ENCODE data around the gene CD19. TPM values are rescaled to one million over a fixed set of nuclear protein-coding genes. Genes with fewer than 3 reads are reported as not detected.
A peak's percentile ranks its signal among the peaks of the same experiment; 100 is the strongest.
"Not testable (repeated sequence)": the region's sequence is repeated elsewhere in the genome, so short reads cannot be mapped to it uniquely, and the experiment has no call there.

The CD19 gene
- total RNA-seq, 3 donors from 2014 or later = 1.1 to 8.5 (median 1.5) TPM

DNA sequence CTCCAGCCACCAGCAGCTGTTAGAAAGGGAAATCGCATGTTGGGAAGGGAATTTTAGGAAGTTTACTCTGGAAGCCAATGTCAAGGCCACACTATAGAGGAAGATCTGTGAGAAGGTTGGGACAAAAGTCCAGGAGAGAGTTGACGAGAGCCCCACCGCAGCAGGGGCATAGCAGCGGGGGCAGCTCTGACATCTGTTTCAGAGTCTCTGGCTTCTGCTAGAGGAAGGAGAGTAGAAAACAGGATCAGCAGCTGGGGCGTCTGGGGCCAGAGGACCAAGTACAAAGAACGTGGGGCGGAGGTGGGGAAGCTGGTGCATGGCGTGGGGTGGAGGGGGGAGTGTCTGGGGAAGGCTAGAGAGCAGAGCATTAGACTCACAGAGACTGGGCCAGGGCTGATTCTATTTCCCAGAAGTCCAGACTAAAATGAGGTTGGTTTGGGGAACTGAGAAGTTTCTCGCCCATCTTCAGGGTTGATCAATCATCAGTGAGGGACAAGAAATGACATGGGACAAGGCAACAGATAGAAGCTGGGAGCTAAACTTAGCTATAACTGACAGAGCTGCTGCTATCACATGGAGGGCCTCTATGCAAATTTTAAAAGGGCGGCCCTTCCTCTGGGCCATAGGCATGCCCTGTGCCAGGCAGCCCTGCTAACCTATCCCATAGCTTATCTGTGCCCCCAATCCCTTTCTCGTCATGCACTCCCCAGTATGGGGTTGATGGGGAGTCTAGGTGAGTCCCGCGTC, 7.9 kb upstream of the CD19 start:
- Mint-ChIP-seq H3K27me3 (ENCODE audit: low read depth) (no peaks in the 10 kb centered on the region), H3K9me3 (no peaks in the 10 kb centered on the region), H3K4me3 (peak overlapping the region; percentile 96), H3K36me3 (ENCODE audit: insufficient read depth) (peaks cover 15% of the 10 kb centered on the region), H3K4me1 (ENCODE audit: low read depth) (peaks cover 17% of the 10 kb centered on the region)
- DNase-seq = no peak
- no peak for ATAC-seq

DNA sequence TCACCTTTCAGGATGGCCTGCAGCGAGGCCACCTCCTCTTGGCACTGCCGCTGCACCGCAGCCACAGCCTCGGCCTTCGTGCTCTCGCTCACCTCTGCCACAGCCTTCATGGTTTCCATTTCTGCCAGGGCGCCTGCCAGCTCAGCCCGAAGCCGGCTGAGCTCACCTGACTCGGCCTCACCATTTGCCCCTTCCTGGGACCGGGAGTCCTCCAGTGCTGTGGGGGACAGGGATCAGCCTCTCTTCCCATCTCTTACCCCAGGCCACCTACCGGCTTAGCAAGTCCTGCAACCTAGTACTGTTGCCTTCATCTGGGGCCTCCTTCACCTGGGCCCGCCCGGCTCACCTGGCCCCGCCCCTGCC, 7.4 kb upstream of the CD19 start:
- DNase-seq (no peak), ATAC-seq (no peak)
- H3K9me3 Mint-ChIP-seq = no peaks in the 10 kb centered on the region
- peaks cover 11% of the 10 kb centered on the region for H3K36me3 Mint-ChIP-seq (ENCODE audit: insufficient read depth)
- peaks cover 17% of the 10 kb centered on the region for H3K4me1 Mint-ChIP-seq (ENCODE audit: low read depth)
- no peaks in the 10 kb centered on the region for H3K27me3 Mint-ChIP-seq (ENCODE audit: low read depth)
- H3K4me3 Mint-ChIP-seq = peak overlapping the region; percentile 96

DNA sequence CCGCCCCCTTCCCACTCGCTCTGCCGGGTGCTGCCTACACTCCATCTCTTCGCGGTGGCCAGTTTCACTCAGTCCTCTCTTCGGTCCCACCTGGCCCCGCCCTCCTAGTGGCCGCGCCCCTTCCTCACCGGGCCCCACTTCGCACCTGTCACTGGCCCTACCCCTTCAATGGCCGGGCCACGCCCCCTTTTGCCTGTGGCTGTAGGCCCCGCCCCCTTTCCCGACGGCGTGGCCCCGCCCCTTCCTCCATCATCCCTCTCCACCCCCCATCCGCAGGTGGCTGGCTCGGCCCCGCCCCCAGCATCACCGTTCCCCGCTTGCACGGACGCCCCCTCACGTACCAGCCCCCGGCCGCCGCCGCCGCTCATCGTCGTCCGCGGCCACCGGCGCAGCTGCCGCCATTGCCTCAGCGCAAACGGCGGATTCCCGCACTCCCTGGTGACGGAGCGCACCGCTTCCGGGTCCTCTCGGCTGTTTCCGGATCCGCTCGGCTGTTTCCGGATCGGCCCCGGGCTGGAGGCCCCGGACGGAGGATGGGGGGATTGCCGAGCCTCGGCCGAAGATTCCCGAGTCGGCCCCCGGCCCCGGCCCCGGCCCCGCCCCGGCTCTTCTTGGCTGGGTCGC, 6.9 kb upstream of the CD19 start, which contains the start of gene RABEP2:
Gene RABEP2 (minus strand): TSS at position 477 of the 624 bp plus-strand sequence. CDS start 75 bp downstream, at position 402.
- ATAC-seq = peak; percentile 91 to 92
- H3K9me3 Mint-ChIP-seq = no peaks in the 10 kb centered on the region
- H3K4me3 Mint-ChIP-seq = peak within 1 kb of the TSS; percentile 96
- peaks cover 17% of the 10 kb centered on the region for H3K4me1 Mint-ChIP-seq (ENCODE audit: low read depth)
- H3K27me3 Mint-ChIP-seq (ENCODE audit: low read depth) = no peaks in the 10 kb centered on the region
- H3K36me3 Mint-ChIP-seq (ENCODE audit: insufficient read depth) = peaks cover 6% of the 10 kb centered on the region
- peak; percentile 93 for DNase-seq

DNA sequence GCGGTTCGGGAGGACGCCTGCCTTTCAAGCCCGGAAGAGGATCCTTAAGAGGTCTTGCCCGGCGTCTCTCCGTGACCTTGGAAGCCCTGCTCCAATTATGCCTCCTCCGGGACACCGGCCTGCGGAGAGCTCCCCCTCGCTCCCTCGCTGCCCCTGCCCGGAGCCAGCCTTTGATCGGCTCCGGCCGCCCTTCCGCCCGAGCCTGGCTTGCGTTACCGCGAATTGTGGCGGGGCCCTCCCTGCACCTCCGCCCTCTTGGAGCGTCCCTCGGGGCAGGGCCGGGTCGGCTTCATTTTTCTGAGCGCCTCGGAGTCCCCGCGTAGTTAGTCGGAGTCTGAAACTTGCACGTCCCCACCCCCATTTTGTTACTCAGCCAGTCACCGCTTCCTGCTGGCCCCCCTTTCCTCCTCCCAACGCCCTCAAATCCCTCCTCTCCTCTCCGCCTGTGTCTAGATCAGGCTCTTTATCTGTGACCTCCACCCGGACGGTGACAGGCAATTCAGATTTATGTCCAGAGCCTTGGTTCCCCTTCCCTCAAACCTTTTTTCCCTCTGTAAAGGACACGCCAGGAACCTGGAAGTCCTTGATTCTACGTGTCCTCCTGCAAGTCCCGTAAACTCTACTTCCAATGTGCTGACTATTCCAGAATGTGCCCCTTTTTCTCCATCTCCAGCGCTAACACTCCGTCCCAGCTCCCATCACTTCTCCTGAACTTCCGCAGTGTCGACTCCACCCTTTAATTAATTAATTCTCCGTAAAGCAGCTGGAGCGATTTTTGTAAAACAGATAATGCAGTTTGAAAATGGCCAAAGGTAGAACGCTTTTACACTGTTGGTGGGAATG, 6.2 kb upstream of the CD19 start:
- DNase-seq = peak; percentile 70
- Mint-ChIP-seq H3K27me3 (ENCODE audit: low read depth) (no peaks in the 10 kb centered on the region), H3K4me3 (peak overlapping the region; percentile 96), H3K36me3 (ENCODE audit: insufficient read depth) (peaks cover 5% of the 10 kb centered on the region), H3K9me3 (no peaks in the 10 kb centered on the region), H3K4me1 (ENCODE audit: low read depth) (peaks cover 20% of the 10 kb centered on the region)
- peak; percentile 80 to 83 for ATAC-seq

DNA sequence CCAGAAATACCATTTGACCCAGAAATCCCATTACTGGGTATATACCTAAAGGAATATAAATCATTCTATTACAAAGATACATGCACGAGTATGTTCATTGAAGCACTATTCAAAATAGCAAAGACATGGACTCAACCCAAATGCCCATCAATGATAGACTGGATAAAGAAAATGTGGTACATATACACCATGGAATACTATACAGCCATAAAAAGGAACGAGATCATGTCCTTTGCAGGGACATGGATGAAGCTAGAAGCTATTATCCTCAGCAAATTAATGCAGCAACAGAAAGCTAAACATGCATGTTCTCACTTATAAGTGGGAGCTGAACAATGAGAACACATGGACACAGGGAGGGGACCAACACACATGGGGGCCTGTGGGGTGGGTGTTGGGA, 5.5 kb upstream of the CD19 start:
- ATAC-seq; H3K36me3 Mint-ChIP-seq (ENCODE audit: insufficient read depth): not testable (repeated sequence)

DNA sequence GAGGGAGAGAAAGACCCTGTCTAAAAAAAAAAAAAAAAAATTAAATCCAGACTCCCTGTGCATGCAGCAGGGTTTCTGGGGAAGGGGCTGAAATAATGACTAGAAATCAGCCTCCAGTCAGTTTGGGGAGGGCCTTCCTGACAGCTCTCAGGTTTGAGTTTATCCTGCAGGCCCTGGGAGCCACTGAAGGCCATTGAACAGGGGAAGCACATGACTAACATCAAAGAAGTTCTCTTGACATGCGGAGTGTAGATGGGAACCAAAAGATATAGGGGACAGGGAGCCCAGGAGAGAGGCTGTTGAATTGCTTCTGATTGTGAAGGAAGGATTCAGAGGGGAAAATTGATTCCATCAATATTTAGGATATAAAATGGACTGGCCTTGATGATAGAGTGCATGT, 4.0 kb upstream of the CD19 start:
- Mint-ChIP-seq H3K4me3 (no peak overlapping the region), H3K9me3 (no peaks in the 10 kb centered on the region), H3K27me3 (ENCODE audit: low read depth) (no peaks in the 10 kb centered on the region), H3K4me1 (ENCODE audit: low read depth) (peaks cover 23% of the 10 kb centered on the region), H3K36me3 (ENCODE audit: insufficient read depth) (no peaks in the 10 kb centered on the region)
- no peak for DNase-seq
- ATAC-seq = no peak

More for the DNA sequence above, 5.5 kb upstream of the CD19 start:
- peaks cover 24% of the 10 kb centered on the region for H3K4me1 Mint-ChIP-seq (ENCODE audit: low read depth)
- DNase-seq; H3K27me3 Mint-ChIP-seq (ENCODE audit: low read depth); H3K9me3 Mint-ChIP-seq: not testable (repeated sequence)
- peak overlapping the region; percentile 96 for H3K4me3 Mint-ChIP-seq

DNA sequence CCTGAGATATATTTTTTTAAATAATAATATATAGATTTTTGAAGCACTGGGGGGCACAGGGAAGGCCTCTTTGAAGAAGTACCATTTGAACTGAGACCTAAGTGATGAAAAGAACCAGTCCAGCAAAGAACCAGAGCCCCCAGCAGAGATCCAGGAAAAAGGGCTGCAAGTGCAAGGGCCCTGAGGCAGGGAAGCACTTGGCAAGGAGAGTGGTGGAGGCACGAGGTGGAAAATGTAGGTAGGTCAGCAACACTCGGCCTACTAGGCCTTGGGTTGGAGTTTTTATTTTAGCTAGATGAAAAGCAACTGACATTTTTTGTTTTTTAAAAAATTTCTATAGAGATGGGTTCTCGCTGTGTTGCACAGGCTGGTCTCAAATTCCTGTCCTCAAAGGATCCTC, 1.6 kb upstream of the CD19 start:
- no peaks in the 10 kb centered on the region for H3K27me3 Mint-ChIP-seq (ENCODE audit: low read depth)
- ATAC-seq (no peak), DNase-seq (no peak)
- no peaks in the 10 kb centered on the region for H3K36me3 Mint-ChIP-seq (ENCODE audit: insufficient read depth)
- H3K4me1 Mint-ChIP-seq (ENCODE audit: low read depth) = peaks cover 19% of the 10 kb centered on the region
- H3K9me3 Mint-ChIP-seq = no peaks in the 10 kb centered on the region
- no peak overlapping the region for H3K4me3 Mint-ChIP-seq

DNA sequence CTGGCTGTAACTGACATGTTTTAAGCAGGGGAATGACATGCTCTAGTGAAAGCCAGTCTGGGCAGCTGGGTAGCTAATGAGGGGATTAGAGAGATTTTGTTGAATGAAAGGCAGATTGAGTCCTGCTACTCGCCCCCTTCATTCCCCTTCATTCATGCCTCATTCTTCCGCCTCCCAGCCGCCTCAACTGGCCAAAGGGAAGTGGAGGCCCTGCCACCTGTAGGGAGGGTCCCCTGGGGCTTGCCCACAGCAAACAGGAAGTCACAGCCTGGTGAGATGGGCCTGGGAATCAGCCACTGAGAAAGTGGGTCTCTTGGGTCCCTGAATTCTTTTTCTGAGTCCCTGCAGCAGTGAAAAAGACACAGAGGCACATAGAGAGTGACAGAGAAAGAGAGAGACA, 1.1 kb upstream of the CD19 start:
- DNase-seq (no peak), ATAC-seq (no peak)
- H3K4me1 Mint-ChIP-seq (ENCODE audit: low read depth) = peaks cover 20% of the 10 kb centered on the region
- no peaks in the 10 kb centered on the region for H3K9me3 Mint-ChIP-seq
- H3K4me3 Mint-ChIP-seq = no peak overlapping the region
- H3K36me3 Mint-ChIP-seq (ENCODE audit: insufficient read depth) = no peaks in the 10 kb centered on the region
- H3K27me3 Mint-ChIP-seq (ENCODE audit: low read depth) = no peaks in the 10 kb centered on the region

DNA sequence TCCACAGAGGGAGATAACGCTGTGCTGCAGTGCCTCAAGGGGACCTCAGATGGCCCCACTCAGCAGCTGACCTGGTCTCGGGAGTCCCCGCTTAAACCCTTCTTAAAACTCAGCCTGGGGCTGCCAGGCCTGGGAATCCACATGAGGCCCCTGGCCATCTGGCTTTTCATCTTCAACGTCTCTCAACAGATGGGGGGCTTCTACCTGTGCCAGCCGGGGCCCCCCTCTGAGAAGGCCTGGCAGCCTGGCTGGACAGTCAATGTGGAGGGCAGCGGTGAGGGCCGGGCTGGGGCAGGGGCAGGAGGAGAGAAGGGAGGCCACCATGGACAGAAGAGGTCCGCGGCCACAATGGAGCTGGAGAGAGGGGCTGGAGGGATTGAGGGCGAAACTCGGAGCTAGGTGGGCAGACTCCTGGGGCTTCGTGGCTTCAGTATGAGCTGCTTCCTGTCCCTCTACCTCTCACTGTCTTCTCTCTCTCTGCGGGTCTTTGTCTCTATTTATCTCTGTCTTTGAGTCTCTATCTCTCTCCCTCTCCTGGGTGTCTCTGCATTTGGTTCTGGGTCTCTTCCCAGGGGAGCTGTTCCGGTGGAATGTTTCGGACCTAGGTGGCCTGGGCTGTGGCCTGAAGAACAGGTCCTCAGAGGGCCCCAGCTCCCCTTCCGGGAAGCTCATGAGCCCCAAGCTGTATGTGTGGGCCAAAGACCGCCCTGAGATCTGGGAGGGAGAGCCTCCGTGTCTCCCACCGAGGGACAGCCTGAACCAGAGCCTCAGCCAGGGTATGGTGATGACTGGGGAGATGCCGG, 769 bp downstream of the CD19 start:
- ATAC-seq (no peak), DNase-seq (no peak)
- no peaks in the 10 kb centered on the region for H3K36me3 Mint-ChIP-seq (ENCODE audit: insufficient read depth)
- no peaks in the 10 kb centered on the region for H3K27me3 Mint-ChIP-seq (ENCODE audit: low read depth)
- H3K4me3 Mint-ChIP-seq = peak overlapping the region; percentile 63
- H3K4me1 Mint-ChIP-seq (ENCODE audit: low read depth) = peaks cover 24% of the 10 kb centered on the region
- H3K9me3 Mint-ChIP-seq = no peaks in the 10 kb centered on the region

DNA sequence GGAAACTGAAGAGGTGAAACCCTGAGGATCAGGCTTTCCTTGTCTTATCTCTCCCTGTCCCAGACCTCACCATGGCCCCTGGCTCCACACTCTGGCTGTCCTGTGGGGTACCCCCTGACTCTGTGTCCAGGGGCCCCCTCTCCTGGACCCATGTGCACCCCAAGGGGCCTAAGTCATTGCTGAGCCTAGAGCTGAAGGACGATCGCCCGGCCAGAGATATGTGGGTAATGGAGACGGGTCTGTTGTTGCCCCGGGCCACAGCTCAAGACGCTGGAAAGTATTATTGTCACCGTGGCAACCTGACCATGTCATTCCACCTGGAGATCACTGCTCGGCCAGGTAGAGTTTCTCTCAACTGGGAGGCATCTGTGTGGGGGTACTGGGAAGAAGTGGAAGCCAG, 1.4 kb downstream of the CD19 start:
- no peaks in the 10 kb centered on the region for H3K9me3 Mint-ChIP-seq
- H3K4me3 Mint-ChIP-seq = no peak overlapping the region
- peaks cover 24% of the 10 kb centered on the region for H3K4me1 Mint-ChIP-seq (ENCODE audit: low read depth)
- H3K36me3 Mint-ChIP-seq (ENCODE audit: insufficient read depth) = no peaks in the 10 kb centered on the region
- H3K27me3 Mint-ChIP-seq (ENCODE audit: low read depth) = no peaks in the 10 kb centered on the region
- ATAC-seq (no peak), DNase-seq (no peak)

DNA sequence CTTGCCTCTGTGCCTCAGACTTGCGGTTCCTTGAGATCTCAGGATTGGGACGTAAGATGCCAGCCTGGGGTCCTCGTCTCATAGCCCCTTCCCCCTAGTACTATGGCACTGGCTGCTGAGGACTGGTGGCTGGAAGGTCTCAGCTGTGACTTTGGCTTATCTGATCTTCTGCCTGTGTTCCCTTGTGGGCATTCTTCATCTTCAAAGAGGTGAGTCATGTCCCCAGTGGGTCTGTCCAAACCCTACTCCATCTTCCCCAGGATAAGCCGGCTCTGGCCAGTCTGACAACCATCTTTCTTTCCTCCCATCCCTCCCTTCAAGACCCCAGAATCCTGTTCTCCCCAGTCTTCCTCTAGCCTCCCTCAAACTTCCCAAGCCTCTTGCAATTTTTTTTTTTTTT, 3.6 kb downstream of the CD19 start:
- Mint-ChIP-seq H3K4me1 (ENCODE audit: low read depth) (peaks cover 24% of the 10 kb centered on the region), H3K4me3 (peak overlapping the region; percentile 38), H3K27me3 (ENCODE audit: low read depth) (no peaks in the 10 kb centered on the region), H3K9me3 (no peaks in the 10 kb centered on the region), H3K36me3 (ENCODE audit: insufficient read depth) (no peaks in the 10 kb centered on the region)
- no peak for ATAC-seq
- no peak for DNase-seq

DNA sequence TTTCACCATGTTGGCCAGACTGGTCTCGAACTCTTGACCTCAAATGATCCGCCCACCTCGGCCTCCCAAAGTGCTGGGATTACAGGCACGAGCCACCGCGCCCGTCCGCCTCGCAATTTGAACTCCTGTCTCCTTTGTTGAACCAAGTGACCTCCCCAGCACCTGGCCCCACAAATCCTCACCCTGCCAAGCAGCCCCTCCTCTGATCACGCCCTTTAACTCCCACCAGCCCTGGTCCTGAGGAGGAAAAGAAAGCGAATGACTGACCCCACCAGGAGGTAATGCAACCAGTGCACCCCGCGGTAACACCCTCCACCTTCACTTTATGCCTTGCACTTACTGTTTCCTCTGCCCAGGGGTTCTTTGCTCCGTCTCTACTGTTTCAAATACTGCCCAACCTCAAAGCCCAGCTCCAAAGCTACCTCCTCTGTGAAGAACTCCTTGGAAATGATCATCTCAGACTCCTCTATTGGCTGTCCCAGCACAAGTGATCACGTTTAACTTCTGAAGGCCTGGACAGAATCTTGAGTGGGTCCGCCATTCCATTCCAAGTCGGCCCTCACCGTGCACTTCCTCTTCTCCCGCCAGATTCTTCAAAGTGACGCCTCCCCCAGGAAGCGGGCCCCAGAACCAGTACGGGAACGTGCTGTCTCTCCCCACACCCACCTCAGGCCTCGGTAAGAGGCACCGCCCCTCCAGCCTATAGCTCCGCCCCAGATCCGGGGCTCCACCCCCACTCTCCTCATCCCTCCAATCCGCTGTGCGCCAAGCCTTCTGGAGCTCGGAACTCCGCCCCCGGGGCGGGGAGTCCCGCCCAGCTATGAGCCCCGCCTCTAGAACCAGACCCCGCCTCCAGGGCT, 4.4 kb downstream of the CD19 start:
- no peaks in the 10 kb centered on the region for H3K27me3 Mint-ChIP-seq (ENCODE audit: low read depth)
- ATAC-seq (peak; percentile 100), DNase-seq (peak; percentile 78)
- no peaks in the 10 kb centered on the region for H3K36me3 Mint-ChIP-seq (ENCODE audit: insufficient read depth)
- H3K4me1 Mint-ChIP-seq (ENCODE audit: low read depth) = peaks cover 16% of the 10 kb centered on the region
- no peaks in the 10 kb centered on the region for H3K9me3 Mint-ChIP-seq
- peak overlapping the region; percentile 58 for H3K4me3 Mint-ChIP-seq

DNA sequence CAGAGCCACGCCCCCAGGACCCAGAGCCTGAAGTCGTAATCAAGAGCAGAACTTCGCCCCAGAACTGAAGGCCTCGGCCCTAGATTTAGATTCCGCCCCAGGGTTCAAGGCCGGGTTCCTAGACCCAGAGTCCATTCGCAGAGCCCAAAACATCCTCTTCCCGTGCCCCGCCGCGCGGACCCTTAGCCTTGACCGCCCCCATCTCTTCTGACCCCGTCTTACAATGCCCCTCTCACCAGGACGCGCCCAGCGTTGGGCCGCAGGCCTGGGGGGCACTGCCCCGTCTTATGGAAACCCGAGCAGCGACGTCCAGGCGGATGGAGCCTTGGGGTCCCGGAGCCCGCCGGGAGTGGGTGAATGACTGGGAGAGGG, 5.0 kb downstream of the CD19 start:
- no peaks in the 10 kb centered on the region for H3K36me3 Mint-ChIP-seq (ENCODE audit: insufficient read depth)
- no peaks in the 10 kb centered on the region for H3K9me3 Mint-ChIP-seq
- ATAC-seq (no peak), DNase-seq (no peak)
- H3K4me3 Mint-ChIP-seq = peak overlapping the region; percentile 58
- H3K27me3 Mint-ChIP-seq (ENCODE audit: low read depth) = no peaks in the 10 kb centered on the region
- peaks cover 16% of the 10 kb centered on the region for H3K4me1 Mint-ChIP-seq (ENCODE audit: low read depth)

All from activated T-cell treated with anti-CD3 and anti-CD28 coated beads, Interleukin-2, amount 50 U/mL, for 4 hours (primary cell).